ENCODE data around the gene MEGF11.

GRCh38 chr15:66169023-66169422 lies 84.5 kb downstream of the MEGF11 start:
- TF ChIP-seq POLR2A (IDR thresholded peaks at IDR 0.05) (no peak), CTCF (IDR thresholded peaks at IDR 0.05) (no peak)
